GM21390 (cell line): ENCODE data around the gene BIRC2.
"Not testable (repeated sequence)": the region's sequence is repeated elsewhere in the genome, so short reads cannot be mapped to it uniquely, and the experiment has no call there.

Source experiments
- ATAC-seq: cut with Tn5 transposase; IDR thresholded peaks from one replicate; pipeline ENCODE4 v1.9.1; 2021; ENCODE audit not compliant: unreplicated experiment

Gene BIRC2

DNA sequence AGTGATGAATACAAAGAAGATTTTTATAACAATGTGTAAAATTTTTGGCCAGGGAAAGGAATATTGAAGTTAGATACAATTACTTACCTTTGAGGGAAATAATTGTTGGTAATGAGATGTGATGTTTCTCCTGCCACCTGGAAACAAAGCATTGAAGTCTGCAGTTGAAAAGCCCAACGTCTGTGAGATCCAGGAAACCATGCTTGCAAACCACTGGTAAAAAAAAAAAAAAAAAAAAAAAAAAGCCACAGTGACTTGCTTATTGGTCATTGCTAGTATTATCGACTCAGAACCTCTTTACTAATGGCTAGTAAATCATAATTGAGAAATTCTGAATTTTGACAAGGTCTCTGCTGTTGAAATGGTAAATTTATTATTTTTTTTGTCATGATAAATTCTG lies 24.5 kb upstream of the BIRC2 start:
- ATAC-seq: no peak

- no peak for ATAC-seq
Observed at GRCh38 chr11:102323542-102324251, 23.3 kb upstream of the BIRC2 start.

- no peak for ATAC-seq
Observed at GRCh38 chr11:102325088-102325487, 21.9 kb upstream of the BIRC2 start.

DNA sequence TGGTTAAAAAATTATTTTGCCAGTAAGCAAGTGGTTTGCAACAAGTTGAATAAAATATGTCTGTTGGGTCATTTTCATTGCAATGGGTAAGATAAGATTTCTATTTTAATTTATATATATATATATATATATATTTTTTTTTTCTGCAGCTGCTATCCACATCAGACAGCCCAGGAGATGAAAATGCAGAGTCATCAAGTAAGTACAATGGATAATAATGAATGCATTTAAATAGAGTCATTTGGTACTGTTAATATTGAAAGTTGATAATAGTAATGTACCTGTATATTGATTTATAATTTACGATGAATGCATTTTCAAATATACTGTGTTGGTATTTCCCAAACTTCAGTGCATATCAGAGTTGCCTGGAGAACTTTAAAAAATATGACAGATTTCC lies 18.3 kb upstream of the BIRC2 start:
- ATAC-seq: no peak

- no peak for ATAC-seq
Observed at GRCh38 chr11:102330231-102330630, 16.8 kb upstream of the BIRC2 start.

DNA sequence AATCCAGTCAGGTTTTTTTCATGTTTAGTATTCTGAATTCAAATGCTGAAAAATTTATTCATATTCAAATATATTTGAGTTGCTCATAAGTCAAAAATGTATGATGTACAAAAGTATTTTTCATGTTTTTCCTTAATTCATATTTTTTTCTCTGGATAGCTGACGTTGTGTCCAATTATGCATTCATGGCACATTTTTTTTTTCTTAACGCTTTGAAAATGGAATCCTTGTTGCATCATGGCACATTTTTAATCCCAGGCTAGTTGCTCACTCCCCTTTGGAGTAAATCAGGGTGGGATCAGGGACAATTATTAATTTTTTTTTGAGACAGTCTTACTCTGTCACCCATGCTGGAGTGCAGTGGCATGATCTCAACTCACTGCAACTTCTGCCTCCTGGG lies 15.7 kb upstream of the BIRC2 start:
- no peak for ATAC-seq

DNA sequence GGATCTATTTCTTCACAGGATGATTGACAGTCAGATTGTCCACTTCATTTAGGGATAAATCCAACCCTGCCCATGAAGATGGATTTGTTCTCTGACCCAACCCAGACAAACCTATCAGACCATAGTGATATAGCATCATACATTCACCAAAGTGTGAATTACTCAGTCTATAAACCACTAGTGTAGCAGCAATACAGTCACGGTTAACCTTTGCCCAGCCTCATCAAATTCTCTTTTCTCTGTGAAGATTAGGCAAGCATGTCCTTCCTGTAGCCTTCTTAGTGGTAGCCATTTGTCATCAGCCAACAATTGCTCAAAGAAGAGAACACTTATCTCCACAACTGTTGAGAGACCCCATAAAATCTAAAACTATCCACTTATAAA lies 14.4 kb upstream of the BIRC2 start:
- no peak for ATAC-seq

DNA sequence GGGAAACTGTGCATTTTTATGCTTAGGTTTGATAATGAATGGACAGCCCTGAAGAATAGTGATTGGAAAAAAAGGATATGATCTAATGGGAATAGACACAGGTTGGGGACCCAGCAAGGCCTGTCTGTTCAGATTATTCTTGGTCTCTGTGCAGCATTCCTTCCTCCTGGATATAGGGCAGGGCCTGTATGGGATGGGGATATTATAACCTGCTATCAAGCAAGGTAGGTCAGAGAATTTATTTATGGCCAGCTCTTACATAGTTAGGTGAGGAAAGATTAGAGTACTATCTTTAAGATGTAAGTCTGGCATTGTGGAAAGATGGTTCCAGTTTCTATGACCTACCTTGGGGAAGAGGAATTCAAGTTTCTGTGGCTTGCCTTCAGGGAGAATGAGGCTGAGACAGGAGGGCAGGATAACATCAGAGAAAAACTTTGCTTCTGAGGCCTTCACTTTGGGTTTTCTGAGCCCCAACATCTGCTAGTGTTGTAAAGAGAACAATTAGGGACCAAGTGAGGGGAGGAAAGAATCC lies 8.5 kb upstream of the BIRC2 start:
- no peak for ATAC-seq

DNA sequence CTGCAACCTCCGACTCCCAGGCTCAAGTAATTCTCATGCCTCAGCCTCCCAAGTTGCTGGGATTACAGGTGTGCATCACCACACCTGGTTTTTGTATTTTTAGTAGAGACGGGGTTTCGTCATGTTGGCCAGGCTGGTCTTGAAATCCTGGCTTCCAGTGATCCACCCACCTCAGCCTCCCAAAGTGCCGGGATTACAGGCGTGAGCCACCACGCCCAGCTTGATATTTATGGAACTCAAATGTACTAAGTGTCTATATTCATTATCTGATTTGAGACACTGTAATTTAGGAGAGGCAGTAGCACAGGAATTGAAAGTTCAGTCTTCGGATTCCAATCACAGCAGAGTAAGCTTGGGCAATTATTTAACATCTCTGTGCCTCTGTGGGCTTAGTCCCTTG lies 5.7 kb upstream of the BIRC2 start:
- ATAC-seq: not testable (repeated sequence)

DNA sequence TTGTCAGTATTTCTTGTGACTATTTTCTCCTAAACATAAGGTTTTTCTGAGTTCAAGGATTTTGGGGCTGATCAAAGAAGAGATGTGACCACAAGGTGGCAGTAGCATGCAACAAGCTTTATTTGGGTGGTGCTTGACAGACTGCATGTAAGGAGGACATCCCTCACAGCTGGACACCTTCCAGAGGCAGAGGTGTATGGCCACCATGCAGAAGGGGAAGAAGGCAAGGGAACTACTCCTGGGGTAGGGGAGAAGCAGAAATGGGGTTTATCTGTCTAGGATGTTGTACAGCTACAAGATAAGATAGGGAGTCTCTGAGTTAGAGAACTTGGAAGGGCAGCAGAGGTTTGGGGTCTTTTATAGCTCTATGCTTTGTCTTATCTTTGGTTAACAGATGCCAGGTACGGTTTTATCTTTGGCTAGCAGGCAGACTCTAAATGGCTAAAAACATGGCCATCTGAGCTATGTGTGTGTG lies 5.1 kb upstream of the BIRC2 start:
- peak; percentile 46 for ATAC-seq

DNA sequence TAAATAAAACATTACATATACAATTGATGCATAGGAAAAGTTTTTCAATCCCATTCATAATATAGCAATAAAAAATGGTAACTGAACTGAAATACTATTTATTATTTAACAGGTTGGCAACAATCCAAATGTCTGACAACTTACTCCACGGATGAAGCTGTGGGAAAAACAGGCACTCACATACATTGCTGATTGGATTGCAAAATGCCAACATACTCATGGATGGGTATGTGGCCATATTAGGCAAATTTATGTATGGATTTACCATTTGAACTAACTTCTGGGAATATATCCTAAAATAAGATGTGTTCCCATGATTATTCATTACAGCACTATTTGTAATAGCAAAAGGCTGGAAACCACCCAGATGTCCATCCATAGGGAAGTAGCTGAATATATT lies 3.2 kb upstream of the BIRC2 start:
- no peak for ATAC-seq

DNA sequence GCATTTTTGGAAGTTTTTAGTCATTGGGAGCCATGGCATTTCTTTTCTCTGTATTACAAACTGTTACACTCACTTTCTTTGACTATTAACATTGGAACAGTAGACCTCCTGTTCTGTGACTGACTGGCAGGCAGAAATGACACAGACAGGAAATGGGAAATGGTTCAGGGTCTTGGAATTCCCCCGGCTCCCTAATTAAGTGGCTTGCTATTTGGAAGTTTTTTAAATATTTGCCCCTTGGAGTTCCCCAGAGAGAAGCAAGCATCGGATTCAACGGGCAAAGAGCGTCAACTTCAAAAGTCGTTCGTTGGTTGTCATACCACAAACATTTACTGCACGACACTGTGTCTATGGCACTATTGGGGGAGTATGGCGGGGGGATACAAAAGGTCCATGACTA lies 1.1 kb upstream of the BIRC2 start:
- ATAC-seq: no peak

DNA sequence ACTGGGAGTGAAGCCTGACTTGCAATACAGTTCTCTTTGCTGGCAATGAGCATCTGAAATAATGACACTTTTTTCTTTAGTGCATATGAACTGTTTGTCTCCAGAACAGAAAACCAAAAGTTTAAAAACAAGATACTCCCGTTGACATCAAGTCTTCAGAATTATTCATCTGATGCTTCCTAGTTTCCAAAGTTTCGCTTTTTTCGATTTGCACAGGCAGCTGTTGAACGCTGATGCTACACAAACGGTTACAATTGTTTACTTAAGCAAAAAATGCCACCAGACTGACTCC lies 612 bp upstream of the BIRC2 start:
- ATAC-seq: no peak

DNA sequence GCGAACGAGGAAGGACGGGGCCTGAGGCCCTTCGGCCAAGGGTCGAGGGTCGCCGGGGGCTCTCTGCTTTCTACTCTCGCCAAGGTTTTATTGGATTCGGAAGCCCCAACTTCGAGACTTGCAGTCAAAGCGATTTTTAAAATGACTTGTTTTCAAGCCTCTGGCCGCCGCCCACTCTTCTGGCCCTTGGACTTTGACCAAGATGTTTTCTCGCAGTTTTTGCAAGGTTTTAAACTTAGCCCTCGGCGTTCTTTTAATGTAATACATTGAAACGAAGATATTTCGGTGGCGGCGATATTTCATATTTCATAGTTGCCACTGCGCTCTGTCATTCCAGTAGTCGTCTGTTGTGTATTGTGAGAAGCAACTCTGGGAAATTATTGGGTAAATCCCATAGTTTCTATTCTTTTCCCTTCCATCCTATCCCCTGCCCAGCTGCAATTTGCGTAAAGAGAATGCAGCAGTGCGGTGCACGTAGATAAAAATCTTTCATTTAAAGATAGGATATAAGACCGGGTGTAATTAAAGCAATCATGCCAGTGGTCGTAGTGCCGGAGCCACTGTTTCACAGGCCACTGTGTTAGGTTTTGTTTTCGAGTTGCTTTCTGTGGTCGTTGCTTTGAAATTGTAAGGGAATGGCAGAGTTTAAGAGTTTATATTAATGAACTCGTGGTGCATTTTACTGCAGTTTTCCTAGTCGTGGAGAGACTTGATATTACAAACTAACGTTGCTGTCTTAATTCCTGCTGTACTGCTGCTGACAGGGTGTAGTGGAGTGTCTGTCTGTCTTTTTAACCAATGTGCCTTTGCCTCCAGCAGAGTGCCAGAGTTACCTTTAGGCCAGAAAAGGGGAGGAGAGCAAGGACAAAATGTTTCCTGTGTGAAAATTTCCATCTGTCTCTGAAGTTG lies 702 bp downstream of the BIRC2 start:
- ATAC-seq: peak; percentile 7

- ATAC-seq: no peak
Observed at GRCh38 chr11:102357116-102357515, 10.1 kb downstream of the BIRC2 start.

GRCh38 chr11:102359372-102359771 lies 12.4 kb downstream of the BIRC2 start:
- no peak for ATAC-seq

GRCh38 chr11:102360681-102361080 lies 13.7 kb downstream of the BIRC2 start:
- ATAC-seq: no peak

DNA sequence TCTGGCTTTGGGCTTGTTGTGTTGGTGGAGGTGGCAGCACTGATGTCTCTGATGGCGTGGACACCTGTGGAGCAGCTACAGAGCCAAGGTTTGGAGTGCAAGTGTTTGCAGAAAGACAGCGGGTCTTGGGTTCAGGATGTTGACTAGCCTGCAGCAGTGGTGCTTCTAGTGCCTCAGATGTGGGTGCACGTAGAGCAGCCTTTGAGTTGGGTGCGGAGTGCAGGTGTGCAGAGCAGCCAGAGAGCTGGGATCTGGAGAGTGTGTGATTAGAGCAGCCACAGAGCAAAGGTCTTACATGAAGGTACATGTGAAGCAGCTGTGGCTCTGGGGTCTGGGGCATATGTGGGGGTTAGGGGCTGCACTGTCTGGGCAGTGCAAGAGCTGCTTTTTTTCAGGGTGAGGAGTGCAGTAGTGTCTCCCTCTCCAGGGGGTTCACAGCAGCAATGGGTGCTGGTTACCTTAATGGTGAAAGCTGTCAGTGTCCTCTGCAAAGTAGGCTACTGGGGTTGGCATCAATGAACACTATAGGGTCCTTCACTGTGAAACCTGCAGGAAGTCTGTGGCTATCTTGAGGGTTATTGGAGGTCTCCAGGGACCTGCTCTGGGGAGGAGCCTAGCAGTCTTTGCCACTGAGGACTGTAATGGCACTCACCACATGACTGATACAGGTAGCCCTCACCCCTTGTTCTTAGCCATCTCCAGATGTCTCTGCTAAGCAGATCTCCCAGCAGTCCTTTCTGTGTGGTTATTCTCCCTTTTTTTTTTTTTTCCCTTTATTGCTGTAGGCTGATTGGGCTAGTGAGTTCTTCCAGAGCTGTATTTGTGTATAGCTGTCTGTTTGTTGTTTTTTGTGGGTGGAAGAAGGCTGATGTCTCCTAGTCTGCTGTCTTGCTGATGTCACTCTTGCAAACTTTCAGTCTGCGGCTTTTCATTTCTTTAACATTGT lies 14.3 kb downstream of the BIRC2 start:
- ATAC-seq: peak; percentile 86

GRCh38 chr11:102364991-102365390 lies 18.0 kb downstream of the BIRC2 start:
- ATAC-seq: no peak

DNA sequence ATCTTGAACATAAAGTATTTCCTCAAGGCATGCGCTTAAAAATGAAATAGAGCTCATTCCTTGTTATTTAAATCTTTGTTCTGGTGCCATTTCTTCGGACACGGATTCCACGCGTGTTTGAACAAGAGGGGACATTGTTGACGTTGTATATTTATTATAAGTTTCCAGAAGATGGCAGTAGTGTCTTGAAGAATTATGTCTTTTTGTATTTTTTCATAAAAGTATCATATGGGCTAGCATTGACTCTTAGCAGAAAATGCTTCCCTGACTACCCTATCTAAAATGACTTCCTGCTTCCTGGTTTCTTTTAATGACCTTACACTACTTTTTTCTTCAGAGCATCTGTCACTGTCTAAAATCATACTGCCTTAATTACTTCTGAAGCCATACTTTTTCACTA lies 20.4 kb downstream of the BIRC2 start:
- no peak for ATAC-seq

- ATAC-seq: peak; percentile 100
Observed at GRCh38 chr11:102368472-102368871, 21.5 kb downstream of the BIRC2 start.
